Pancreas (tissue), 10 donors: ENCODE results near the gene PLPPR2. TPM values are rescaled to one million over a fixed set of nuclear protein-coding genes. Genes with fewer than 3 reads are reported as not detected.
A peak's percentile ranks its signal among the peaks of the same experiment; 100 is the strongest.
"Not testable (repeated sequence)": the region's sequence is repeated elsewhere in the genome, so short reads cannot be mapped to it uniquely, and the experiment has no call there.

Source experiments
- ATAC-seq, 4 donors: fragments of 200-7000 bp; cut with Tn5 transposase; one replicate each; pipeline versions ENCODE4 v1.8.0 to v1.9.1; 2020; ENCODE audit warnings: mild to moderate bottlenecking in 4 of 4, moderate library complexity in 4 of 4
- DNase-seq, 6 donors: peaks; one replicate each; pipeline ENCODE4 v3.0.0-alpha.2; 2020
- FAIRE-seq: peaks from 2 replicates; lab custom pipeline; 2012; peaks lifted over from hg19 to GRCh38; lab: Jason Lieb, UNC
- H3K27ac ChIP-seq, 4 donors: fragments of 200-600 bp; sonication (generic); 1 replicate in 3 of 4; 2 replicates in 1 of 4; pipeline versions ENCODE4 v1.5.0 to v1.8.0; 2020
- H3K27me3 ChIP-seq, 4 donors: fragments of 200-600 bp; one replicate each; pipeline ENCODE4 v1.8.0; 2021
- H3K36me3 ChIP-seq, 3 donors: fragments of 200-600 bp; sonication (generic) in 1 of 3; one replicate each; pipeline versions ENCODE4 v1.5.0 to v1.8.0; 2020 to 2021
- H3K4me1 ChIP-seq, 3 donors: fragments of 200-600 bp; one replicate each; pipeline ENCODE4 v1.8.0; 2021
- H3K4me3 ChIP-seq, 4 donors: fragments of 200-600 bp; sonication (generic) in 2 of 4; one replicate each; pipeline versions ENCODE4 v1.5.0 to v1.8.0; 2020 to 2021
- H3K9me3 ChIP-seq, 4 donors: fragments of 200-600 bp; one replicate each; pipeline ENCODE4 v1.8.0; 2021
- WGBS, 2 donors: extraction: QIAGEN DNeasy Blood & Tissue Kit; methylation state at CpG; one replicate each; pipeline ENCODE4 v1.1.7; 2013; 5-methylcytosine and 5-hydroxymethylcytosine counted together
- intact Hi-C, 3 donors: fragments of 100-400 bp; cut with DNase I; formaldehyde crosslinking; loops; one replicate each; pipeline versions ENCODE4 v1.11.1 to v1.14.2; 2022
- polyA plus RNA-seq, 2 donors: library from polyadenylated mRNA; stranded (reverse); fragments of 200-250 nt; gene quantifications; one replicate each; pipeline ENCODE4 v1.2.3, GENCODE V29; 2013
- total RNA-seq, 6 donors: library from RNA; stranded (reverse); fragmentation: NEBNext Ultra II Directional in 4 of 6; extraction: Animal tissue kit (Norgen Biotek cat#: 25700) in 4 of 6; gene quantifications; one replicate each; pipeline versions ENCODE4 v1.2.1 to v1.2.4, GENCODE V29; 2021 to 2023
- TF ChIP-seq, protein P1 (sequence below), 4 donors: fragments of 200-600 bp; sonication (generic) in 3 of 4; IDR thresholded peaks; one replicate each; pipeline versions ENCODE4 v1.5.0 to v1.8.0; 2021; ENCODE audit warnings: antibody characterized with exemption in 4 of 4
- donor health status: healthy with polysubstance abuse.
- donor health status: DM: no; HTN: no; CAD: no; lungs with moderate emphysema.
- donor health status: DM: no; HTN: no; CAD: no.
- donor health status: control.
- donor health status: control.
- donor health status: Bipolar disorder and iron deficiency.
- donor health status: DM: yes; HTN: yes; CAD: no.
- donor health status: DM: no; HTN: no; CAD: no.
- donor health status: DM: no; HTN: no; CAD: no.
- donor health status: DM: yes; HTN: yes; CAD: no.

Gene PLPPR2
- total and polyA plus RNA-seq, 8 donors, result 4.4 to 32.8 (median 7.6) TPM

DNA sequence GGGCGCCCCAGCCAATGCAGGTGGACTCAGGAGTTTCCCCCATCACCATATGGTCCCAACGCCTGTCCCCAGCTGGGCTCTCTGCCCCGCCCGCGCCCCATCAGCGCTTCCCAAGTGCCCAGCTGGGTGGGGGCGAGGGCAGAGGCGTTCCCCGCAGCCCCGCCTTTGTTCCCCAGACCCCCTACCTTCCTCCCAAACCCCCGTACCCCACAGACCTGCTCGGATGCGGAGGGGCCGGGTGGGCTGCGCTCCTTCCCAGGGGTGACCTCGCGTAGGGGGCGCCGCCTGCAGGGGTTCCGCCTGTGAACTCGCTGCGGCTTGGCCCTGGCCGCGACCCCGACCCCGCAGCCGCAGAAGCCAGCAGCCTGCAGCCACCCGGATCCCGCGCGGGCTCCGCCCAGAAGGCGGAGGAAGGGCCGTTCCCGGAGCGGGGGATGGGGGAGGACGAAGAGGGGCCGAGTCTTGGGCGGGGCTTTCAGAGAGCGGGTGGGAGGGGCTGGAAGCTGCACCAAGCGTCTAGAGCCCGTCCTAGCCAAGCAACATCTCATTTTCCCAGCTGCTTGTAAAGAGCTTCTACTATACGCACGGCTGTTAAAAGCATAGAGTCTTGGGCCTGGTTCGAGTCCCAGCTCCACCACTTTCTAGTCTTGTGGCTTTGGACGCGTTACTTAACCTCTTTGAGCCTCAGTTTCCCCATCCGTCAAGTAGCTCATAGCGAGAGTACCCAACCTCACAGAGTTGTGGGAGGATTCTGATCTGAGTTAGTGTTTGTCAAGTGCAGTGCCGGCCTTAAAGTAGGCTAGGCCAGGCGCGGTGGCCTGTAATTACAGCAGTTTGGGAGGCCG, 15.8 kb upstream of the PLPPR2 start, which contains the start of gene RAB3D:
TSS of gene RAB3D (minus strand) at position 404 of the 845 bp plus-strand sequence. CDS start 2,258 bp downstream, outside the sequence.
- H3K27ac ChIP-seq, result peak within 1 kb of the TSS; percentile 61 to 85 (median 78)
- no peaks in the 10 kb centered on the region for H3K9me3 ChIP-seq
- peaks cover 4 to 17% (median 9%) of the 10 kb centered on the region in 3 donors for H3K4me1 ChIP-seq
- intact Hi-C loops, result no loop called here
- peak; percentile 81 to 93 (median 90) for ATAC-seq
- TF ChIP-seq, protein P1, sequence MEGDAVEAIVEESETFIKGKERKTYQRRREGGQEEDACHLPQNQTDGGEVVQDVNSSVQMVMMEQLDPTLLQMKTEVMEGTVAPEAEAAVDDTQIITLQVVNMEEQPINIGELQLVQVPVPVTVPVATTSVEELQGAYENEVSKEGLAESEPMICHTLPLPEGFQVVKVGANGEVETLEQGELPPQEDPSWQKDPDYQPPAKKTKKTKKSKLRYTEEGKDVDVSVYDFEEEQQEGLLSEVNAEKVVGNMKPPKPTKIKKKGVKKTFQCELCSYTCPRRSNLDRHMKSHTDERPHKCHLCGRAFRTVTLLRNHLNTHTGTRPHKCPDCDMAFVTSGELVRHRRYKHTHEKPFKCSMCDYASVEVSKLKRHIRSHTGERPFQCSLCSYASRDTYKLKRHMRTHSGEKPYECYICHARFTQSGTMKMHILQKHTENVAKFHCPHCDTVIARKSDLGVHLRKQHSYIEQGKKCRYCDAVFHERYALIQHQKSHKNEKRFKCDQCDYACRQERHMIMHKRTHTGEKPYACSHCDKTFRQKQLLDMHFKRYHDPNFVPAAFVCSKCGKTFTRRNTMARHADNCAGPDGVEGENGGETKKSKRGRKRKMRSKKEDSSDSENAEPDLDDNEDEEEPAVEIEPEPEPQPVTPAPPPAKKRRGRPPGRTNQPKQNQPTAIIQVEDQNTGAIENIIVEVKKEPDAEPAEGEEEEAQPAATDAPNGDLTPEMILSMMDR (IDR thresholded peaks at IDR 0.05), result no peak
- no peak for FAIRE-seq
- H3K36me3 ChIP-seq, result peaks cover 3 to 22% (median 18%) of the 10 kb centered on the region in 3 donors
- DNase-seq, result peak; percentile 95 to 98 (median 96)
- WGBS, 2 donors, result 4% methylated on average over 51 to 53 of the region's 53 CpGs
- H3K27me3 ChIP-seq, result no peaks in the 10 kb centered on the region
- peak within 1 kb of the TSS; percentile 72 to 94 (median 88) for H3K4me3 ChIP-seq

GRCh38 chr19:11340099-11340467, 15.1 kb upstream of the PLPPR2 start:
- intact Hi-C loops, H3K27me3 ChIP-seq, ATAC-seq, H3K9me3 ChIP-seq, FAIRE-seq: not testable (repeated sequence)
- peak overlapping the region in 1 of 4 donors; percentile 93 for H3K4me3 ChIP-seq
- peaks cover 4 to 23% (median 9%) of the 10 kb centered on the region in 3 donors for H3K4me1 ChIP-seq
- peak in 1 of 6 donors; percentile 24 for DNase-seq
- 89 to 91% methylated on average over 8 of the region's 8 CpGs for WGBS, 2 donors
- peak overlapping the region; percentile 13 to 80 (median 68) for H3K27ac ChIP-seq
- H3K36me3 ChIP-seq, result peaks cover 3 to 16% (median 12%) of the 10 kb centered on the region in 3 donors

DNA sequence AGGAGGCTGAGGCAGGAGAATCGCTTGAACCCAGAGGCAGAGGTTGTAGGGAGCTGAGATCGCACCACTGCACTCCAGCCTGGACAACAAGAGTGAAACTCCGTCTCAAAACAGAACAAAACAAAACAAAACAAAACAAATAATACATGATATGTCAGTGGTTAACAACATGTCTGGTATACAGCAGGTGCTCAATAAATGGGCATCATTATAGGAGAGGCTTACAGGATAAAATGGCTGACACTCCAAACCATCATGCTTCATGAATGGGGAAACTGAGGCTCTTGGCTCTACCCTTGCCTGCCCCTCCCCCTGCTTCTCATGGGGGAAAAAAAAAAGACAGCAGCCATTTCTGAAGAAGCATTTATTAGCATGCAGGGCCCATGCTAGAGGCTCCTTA, 12.8 kb upstream of the PLPPR2 start:
- Histone ChIP-seq H3K36me3 (no peaks in the 10 kb centered on the region), H3K27me3 (no peaks in the 10 kb centered on the region), H3K4me1 (peaks cover 4 to 25% (median 9%) of the 10 kb centered on the region in 3 donors), H3K9me3 (no peaks in the 10 kb centered on the region), H3K27ac (no peak overlapping the region), H3K4me3 (no peak overlapping the region)
- WGBS, 2 donors, result 88 to 89% methylated on average over 3 of the region's 3 CpGs
- FAIRE-seq, result no peak
- TF ChIP-seq, protein P1 (IDR thresholded peaks at IDR 0.05), result no peak
- intact Hi-C loops, result no loop called here
- no peak for DNase-seq
- no peak for ATAC-seq

DNA sequence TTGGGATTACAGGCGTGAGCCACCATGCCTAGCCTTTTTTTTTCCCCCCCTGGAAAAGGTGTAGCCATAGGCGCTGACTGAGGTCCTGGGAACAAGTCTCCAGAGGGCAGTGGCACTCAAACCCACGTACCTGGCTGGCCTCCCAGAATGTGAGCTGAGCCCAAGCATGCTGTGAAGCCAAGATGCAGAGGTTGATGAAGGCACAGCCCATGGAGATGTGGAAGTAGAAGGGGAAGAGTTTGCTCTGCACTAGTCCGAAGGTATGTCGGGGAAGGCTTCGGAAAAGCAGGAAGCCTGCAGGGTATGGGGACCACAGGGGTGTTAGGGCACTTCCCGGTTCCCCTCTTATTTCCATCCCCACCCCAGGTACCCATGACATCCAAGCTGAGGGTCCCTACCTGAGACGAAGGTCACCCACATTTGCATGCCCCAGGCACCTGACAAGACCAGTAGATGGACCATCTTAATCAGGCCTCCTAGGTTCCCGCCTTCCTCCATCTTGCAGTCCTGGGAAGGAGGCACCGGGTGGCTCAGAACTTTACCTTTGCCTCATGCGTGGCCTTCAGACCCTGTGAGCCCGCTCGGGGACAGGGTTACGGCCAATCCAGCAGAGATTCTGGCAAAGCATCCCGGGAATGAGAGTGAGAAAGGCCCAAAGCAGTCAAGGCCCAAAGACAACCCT, 10.0 kb upstream of the PLPPR2 start:
- Histone ChIP-seq H3K9me3 (no peaks in the 10 kb centered on the region), H3K27ac (peak overlapping the region; percentile 48 to 87 (median 74)), H3K4me3 (peak overlapping the region in 3 of 4 donors; percentile 51 to 68 (median 63)), H3K36me3 (no peaks in the 10 kb centered on the region), H3K27me3 (no peaks in the 10 kb centered on the region), H3K4me1 (peaks cover 0 to 20% (median 9%) of the 10 kb centered on the region in 3 donors)
- DNase-seq (peak in 2 of 6 donors; percentile 46 to 47), ATAC-seq (peak in 1 of 4 donors; percentile 2), FAIRE-seq (no peak)
- 28 to 30% methylated on average over 15 of the region's 15 CpGs for WGBS, 2 donors
- TF ChIP-seq, protein P1 (IDR thresholded peaks at IDR 0.05), result no peak
- intact Hi-C loops, result no loop called here
